GM12872 (cell line): ENCODE data around the gene PHLDA2.

Source experiments
- TF ChIP-seq, protein P1 (sequence below): IDR thresholded peaks from 3 replicates; pipeline ENCODE4 v1.5.1; 2011; ENCODE audit warnings: low read depth, mild to moderate bottlenecking, low read length, moderate library complexity; ENCODE audit not compliant: insufficient read depth

Gene PHLDA2

DNA sequence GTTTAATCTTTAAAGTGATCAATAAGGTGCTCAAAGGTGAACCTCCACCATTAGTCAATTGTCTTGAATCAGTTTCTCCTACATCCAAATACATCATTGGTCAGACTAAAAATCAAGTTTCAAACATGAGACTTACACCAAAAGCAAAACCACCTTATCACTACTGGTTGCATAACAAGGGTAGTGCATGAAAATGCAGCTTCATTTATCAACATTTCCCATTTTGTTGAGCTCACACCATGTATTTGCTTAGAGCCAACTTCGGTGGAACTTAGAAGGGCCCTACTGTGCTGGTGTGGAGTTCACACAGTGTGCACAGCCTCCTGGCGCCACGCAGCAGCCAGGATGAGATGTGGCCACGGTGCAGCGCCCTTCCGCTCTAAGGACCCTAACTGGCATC lies 23.1 kb upstream of the PHLDA2 start:
- TF ChIP-seq, protein P1, sequence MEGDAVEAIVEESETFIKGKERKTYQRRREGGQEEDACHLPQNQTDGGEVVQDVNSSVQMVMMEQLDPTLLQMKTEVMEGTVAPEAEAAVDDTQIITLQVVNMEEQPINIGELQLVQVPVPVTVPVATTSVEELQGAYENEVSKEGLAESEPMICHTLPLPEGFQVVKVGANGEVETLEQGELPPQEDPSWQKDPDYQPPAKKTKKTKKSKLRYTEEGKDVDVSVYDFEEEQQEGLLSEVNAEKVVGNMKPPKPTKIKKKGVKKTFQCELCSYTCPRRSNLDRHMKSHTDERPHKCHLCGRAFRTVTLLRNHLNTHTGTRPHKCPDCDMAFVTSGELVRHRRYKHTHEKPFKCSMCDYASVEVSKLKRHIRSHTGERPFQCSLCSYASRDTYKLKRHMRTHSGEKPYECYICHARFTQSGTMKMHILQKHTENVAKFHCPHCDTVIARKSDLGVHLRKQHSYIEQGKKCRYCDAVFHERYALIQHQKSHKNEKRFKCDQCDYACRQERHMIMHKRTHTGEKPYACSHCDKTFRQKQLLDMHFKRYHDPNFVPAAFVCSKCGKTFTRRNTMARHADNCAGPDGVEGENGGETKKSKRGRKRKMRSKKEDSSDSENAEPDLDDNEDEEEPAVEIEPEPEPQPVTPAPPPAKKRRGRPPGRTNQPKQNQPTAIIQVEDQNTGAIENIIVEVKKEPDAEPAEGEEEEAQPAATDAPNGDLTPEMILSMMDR, result no peak

DNA sequence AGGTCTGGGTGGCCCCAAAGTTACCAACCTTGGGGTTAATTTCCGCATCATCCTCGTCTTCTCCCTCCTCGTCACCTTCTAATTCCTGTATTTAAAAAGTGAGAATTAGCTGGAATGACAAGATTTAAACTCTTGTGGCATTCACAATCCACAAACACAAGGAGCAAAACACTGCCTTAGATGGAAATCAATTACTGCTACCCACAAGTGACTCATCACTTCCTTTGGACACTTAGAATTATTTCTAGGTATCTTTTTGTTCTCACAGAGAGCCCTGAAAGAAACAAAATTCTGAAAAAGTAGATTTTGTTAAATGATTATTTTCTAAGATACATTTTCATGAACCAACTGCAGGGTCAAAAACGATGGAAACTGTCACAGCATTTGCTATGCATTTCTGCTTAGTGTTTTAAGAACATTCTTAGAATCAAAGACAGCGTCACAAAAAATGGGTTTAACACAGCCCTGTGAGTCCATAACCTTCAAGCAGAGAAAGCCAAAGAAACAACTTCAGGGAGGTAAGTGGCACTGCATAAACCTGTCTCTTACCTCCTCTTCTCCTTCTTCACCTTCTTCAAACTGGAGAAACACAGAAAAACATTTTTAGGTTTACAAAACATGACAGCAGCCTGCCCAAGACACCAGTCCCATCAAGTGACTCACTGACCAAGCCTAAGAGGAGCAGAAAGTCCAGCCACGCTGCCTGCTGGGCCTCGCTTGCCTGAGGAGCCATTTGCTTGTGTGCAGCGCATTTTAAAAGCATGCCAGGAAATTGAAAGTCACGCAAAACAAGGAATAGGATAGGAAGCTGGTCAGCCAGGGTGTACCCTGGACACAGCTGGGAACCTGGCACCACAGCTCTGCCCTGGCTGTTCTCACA lies 22.3 kb upstream of the PHLDA2 start:
- TF ChIP-seq, protein P1, result no peak

DNA sequence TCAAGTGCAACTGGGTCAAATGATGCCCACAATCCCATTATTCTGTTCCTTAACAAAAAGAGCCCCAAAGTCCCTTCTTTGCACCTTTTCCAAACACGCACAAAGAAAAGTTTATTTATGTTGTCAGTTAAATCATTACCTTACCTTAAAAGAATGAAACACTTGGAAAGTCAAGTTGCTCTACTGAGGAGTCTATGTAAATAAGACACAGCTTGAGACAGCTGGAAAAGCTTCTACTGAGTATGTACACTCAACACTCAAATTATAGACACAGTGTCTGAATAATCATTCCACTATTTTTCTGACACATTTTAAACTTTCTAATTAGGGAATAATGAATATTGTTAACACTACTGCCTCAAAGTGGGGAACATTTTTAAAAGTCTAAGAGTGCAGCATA lies 21.6 kb upstream of the PHLDA2 start:
- TF ChIP-seq, protein P1, result no peak

DNA sequence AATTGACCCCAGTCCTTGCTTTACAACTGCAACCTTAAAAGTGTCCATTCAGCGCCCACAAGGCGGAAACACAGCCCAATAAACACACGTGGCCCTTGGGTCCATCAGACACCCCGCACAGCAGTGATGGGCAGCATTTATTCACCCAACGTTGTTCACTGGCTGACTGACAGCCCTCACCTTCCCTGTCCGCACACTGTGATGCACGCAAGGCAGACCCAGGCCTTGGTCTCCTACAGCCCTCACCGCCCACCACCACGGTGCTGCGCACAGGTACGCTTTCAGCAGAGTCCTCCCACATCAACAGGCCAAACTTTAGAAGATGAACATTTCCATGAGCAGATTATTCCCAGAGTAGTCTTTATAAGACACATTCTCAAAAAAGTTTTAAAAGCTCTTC lies 20.7 kb upstream of the PHLDA2 start:
- TF ChIP-seq, protein P1, result no peak

DNA sequence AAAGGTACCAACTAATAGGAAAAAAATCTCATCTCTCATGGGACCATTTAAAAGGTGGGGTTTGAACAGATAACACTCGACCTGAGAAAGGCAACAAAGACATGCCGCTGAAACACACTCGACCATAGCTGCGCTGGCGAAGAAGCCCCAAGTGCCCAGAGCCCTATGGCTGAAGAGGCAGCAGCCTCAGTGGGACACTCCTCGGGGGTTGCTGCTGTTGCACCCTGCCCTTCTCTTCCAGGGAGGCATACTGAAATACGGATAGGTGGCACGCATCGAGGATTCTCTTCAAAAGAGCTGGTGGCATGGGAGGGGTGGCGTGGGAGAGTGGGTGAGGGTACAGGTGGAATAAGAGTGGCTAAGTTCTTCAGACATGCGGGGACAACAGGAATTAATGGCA lies 18.5 kb upstream of the PHLDA2 start:
- TF ChIP-seq, protein P1, result no peak

DNA sequence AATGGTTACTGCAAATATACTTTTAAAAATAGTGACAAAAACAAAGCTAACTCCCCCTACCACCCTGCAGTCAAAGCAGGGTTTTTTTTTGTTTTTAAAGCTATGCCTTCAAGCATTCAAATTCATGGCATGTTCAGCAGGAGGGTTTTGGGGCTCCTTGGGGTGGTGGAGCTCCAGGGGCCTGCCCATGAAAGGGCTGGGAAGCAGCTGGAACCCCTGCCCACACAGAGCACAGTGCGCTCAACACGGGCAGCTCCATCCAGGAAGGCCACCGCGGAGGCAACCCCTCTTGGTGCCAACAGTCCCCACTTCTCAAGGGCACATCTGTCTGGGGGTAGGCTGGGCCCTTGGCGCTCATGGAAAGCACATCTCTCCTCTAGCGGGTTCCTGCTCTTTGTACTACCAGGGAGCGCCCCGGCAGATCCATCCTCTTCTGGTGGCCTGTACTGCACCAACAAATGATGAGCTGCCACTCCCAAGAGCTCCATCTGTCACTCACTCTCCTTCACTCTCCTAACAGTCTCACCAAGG lies 16.6 kb upstream of the PHLDA2 start:
- TF ChIP-seq, protein P1, result no peak

DNA sequence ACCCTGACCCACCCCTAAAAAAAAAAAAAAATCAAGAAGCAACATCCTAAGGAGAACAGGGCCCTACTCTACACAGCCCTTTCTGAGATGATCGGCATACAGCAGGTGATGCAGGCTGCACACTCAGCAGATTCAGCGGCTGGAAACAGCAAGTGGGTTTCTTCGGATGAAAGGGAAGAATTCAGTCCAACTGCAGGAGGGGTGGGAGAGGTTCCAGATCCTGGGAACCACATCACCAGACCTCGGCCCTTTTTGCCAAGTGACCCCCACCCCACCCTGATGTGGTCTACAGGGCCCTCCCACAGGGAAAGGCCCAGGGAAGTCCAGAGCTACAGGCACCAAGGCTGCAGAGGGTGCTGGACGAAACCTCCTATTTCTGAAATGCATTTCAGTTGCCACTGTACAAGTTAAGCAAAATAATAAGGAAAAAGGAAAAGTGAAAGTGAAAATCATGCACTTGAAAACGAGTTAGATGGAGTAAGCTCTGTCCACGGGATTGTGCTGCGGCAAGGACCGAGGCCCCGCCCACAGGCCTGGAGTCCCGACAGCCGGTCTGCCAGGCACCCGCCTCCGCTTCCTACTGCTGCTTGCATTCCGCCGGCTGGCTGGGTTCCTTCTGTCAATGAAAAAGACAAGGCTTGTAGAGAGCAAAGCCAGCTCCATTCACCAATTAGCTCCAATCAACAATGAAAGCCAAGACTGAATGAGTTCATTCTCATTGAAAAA lies 16.0 kb upstream of the PHLDA2 start:
- TF ChIP-seq, protein P1, result no peak
